Activated CD4-positive, alpha-beta T cell treated with anti-CD3 and anti-CD28 coated beads for 1 hour (primary cell): ENCODE results near the gene MINDY3.
A peak's percentile ranks its signal among the peaks of the same experiment; 100 is the strongest.
"Not testable (repeated sequence)": the region's sequence is repeated elsewhere in the genome, so short reads cannot be mapped to it uniquely, and the experiment has no call there.

ENCODE experiments used
- DNase-seq: peaks from one replicate; pipeline ENCODE4 v3.0.0-alpha.2; 2020

Gene MINDY3

DNA sequence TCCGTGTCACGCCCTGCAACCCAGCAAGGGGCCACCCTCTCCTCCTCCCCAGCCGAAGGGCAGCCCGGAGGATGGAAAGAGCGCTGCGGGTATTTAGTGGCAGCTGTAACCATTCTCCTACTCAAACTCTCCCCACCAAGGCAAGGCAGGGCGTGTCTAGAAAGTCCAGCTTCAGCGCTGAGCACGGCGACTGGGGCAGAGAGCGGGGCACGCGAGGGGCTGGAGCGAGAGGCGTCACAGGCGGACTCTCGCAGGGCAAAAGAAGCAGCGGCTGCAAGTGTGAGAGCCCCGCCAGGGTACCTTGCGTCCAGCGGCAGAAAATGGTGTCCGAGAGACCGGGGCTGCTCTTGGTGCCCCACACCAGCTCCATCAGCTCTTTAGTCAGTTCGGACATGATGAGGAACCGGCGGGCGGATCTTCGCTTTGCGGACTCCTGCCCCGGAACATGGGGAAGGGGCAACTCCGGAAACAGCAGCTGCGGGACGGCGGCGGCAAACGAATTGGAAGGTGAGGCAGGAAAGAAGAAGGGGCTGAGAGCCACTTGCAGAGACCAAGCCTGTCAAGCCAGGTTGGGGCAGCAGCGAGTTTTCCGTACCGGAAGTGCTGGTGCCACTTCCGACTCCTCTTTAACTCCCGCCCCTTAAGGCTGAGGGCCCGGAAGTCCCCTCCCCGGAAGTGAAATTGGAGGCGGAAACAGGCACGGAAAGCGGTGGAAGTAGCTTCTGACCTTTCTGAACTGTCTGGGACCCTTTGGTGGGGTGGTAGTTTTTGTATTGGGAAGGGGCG, at the start of gene MINDY3:
Gene MINDY3, minus strand, starts transcription at position 602 of the 786 bp plus-strand sequence. Its CDS starts 208 bp downstream, at position 394.
- peak; percentile 72 for DNase-seq

DNA sequence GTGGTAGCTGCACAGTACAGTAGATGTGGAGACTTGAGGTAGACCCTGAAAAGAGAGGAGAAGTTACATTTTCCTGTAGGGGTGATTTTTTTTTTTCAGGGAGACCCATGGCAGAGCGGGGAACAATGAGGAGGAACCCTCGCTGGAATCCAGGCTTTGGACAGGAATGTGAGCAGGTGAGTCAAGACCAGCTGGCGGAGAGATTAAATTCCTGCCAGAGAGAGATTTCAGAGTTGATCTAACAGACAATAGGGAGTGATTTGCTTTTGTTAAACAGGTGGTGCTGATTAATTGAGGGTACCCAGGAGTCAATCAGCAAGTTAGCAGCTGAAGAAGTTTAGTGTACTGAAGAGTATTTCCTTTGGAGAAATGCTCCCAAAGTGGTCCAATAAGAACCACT, 41.6 kb upstream of the MINDY3 start:
- no peak for DNase-seq

- DNase-seq, result no peak
These were observed 37.7 kb upstream of the MINDY3 start for GRCh38 chr10:15898046-15898445.

DNA sequence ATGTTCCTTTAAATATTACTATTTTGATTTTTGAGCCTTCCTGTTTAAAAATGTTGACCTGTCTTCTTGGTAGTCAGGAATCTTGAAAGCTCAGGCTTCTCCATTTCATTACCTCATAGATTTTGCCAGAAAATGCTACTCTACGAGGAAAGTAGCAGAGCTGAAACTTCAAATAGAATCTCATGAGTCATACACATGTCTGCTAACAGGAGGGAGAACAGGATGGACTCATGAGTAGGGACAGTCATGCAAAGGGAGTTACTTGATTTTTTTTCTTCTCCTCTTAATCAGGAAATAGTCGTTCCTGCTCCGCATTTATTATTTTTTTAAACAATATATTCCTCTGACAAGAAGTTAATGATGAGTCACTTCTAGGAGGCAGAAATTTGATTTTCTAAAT, 37.0 kb upstream of the MINDY3 start:
- DNase-seq, result no peak

- DNase-seq, result no peak
These were observed 36.3 kb upstream of the MINDY3 start for GRCh38 chr10:15896654-15897053.

DNA sequence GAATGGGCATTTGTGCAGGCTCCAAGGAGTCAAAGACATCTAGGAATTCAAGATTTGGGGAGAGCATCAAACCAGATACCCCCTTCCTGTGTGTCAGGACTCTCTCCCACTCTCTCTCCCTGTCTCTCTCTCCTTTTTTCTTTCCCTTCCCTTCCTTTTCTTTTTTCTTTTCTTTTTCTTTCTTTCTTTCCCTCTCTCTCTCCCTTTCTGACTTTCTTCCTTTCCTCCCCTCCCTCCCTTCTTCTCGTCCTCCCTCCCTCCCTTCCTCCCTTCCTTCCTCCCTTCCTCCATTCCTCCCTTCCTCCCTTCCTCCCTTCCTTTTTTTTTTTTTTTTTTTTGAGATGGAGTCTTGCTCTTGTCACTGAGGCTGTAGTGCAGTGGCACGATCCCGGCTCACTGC, 24.1 kb upstream of the MINDY3 start:
- DNase-seq, result no peak

- no peak for DNase-seq
These were observed 21.2 kb upstream of the MINDY3 start for GRCh38 chr10:15881542-15881941.

DNA sequence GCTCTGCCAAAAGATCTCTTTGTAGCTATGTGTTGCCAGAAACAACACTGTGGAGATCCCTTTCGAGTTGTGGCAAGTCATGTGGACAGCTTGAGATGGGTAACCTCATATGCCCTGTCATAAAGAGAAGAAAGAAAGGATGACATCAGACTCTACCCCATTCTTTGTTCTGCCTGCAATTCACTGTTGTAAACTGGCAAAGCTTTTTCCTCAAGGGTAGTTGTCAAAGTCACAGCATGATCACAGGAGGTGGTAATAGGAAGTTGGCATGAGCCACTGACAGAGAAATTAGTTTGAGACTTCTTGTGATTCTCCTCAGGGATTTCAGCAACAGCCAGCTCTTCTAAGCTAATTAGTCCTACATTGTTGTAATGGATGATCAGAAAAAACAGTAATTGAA, 19.4 kb upstream of the MINDY3 start:
- no peak for DNase-seq

GRCh38 chr10:15879058-15879457, 18.8 kb upstream of the MINDY3 start:
- no peak for DNase-seq

DNA sequence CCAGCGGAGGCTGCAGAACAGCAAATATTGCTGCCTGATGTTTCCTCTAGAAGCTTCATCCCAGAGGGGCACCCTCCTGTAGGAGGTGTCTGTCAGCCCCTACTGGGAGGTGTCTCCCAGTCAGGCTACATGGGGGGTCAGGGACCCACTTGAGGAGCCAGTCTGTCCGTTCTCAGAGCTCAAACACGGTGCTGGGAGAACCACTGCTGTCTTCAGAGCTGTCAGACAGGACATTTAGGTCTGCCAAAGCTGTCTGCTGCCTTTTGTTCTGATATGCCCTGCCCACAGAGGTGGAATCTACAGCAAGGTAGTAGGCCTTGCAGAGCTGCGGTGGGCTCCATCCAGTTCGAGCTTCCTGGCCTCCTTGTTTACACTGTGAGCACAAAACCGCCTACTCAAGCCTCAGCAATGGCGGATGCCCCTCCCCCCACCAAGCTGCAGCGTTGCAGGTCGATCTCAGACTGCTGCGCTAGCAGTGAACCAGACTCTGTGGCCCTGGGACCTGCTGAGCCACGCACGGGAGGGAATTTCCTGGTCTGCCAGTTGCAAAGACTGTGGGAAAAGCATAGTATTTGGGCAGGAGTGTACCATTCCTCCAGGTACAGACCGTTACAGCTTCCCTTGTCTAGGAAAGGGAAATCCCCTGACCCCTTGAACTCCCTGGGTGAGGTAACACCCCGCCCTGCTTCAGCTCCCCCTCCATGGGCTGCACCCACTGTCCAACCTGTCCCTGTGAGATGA, 17.7 kb upstream of the MINDY3 start:
- no peak for DNase-seq

- not testable (repeated sequence) for DNase-seq
These were observed 16.0 kb upstream of the MINDY3 start for GRCh38 chr10:15876274-15876673.

- DNase-seq, result not testable (repeated sequence)
These were observed 12.3 kb upstream of the MINDY3 start for GRCh38 chr10:15872645-15873044.

GRCh38 chr10:15871823-15872222, 11.5 kb upstream of the MINDY3 start:
- DNase-seq, result no peak

GRCh38 chr10:15869935-15870334, 9.6 kb upstream of the MINDY3 start:
- DNase-seq, result no peak

DNA sequence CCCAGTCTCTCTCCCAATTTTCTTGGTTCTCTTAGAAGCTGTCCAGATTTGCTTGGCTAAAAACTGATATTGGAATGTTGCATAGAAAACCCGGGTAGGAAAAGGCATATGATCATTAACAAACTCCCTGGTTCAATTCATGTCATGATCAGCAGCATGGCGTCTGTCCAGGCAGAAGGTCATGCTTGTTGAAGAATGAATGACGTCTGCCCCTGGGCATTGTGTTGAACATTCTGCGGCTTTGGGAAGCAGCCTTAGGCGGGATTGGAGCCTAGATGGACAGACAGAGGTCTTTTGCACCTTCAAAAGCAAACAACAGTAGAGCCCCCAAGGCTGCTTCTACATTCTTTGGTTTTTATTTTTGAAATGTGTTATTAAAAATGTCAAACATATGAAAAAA, 7.7 kb upstream of the MINDY3 start:
- DNase-seq, result no peak

DNA sequence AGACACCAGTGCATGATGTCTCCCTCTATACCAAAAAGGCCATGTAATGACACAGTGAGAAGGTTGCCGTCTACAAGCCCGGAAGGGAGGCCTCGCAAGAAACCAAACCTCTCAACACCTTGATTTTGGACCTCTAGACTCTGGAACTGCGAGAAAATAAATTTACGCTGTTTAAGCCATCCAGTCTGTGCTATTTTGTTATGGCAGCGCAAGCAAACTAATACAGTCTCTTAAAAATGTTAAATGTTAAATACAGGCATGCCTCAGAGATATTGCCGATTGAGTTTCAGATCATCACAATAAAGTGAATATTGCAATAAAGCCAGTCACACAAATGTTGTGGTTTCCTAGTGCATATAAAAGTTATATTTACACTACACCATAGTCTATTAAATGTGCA, 5.0 kb upstream of the MINDY3 start:
- DNase-seq, result no peak

GRCh38 chr10:15864419-15864818, 4.1 kb upstream of the MINDY3 start:
- DNase-seq, result no peak

DNA sequence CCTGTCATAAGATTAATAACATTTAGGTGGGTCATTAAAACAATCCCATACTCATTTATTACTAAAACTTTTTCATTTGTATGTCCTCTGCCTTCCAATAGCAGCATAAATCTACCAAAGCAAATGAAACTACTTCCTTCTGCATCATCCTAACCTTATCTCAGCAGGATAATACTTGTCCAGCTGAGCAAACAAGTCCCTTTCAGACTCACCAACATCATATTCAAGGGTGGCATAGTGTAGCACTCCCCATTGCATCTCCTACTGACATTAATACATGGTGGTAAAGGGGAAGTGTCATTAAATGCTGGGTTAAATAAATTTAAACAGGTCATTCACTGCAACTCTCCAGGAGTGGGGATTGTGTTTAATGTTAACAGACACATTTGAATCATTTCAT, 3.4 kb upstream of the MINDY3 start:
- no peak for DNase-seq

GRCh38 chr10:15863323-15863722, 3.0 kb upstream of the MINDY3 start:
- DNase-seq, result no peak

DNA sequence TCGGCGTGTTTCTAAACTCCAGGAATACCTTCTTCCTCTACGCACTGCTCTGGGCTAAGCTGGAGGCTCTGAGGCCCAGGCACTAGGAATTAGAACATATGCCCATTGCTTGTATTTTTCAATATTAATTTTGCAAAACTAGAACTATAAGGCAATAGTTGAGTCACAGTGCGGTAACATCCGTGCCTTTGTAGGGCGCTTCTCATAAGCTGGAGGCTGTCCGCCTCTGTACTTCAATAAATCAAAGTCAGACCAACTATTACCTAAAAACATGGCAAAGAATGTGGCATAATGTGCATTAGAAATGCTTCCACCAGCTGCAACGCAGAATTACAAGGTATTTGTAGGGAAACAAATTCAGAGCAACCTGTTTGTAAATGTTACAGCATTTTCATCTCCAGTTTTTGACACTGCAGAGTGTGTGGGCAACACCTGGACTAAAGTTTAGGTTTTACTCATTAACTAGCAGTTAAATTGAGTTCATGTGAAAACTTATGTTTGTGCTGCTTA, 440 bp upstream of the MINDY3 start:
- DNase-seq, result no peak

GRCh38 chr10:15859509-15859905, 800 bp downstream of the MINDY3 start:
- no peak for DNase-seq

GRCh38 chr10:15858861-15859281, 1.4 kb downstream of the MINDY3 start:
- no peak for DNase-seq

- no peak for DNase-seq
These were observed 3.2 kb downstream of the MINDY3 start for GRCh38 chr10:15857107-15857575.
